HCT116 (cell line): ENCODE measurements around the gene NLN. TPM values are rescaled to one million over a fixed set of nuclear protein-coding genes. Genes with fewer than 3 reads are reported as not detected.

ENCODE experiments used
- ATAC-seq: fragments of 200-7000 bp; cut with Tn5 transposase; 2 replicates; pipeline ENCODE4 v1.9.1; 2020; ENCODE audit warnings: mild to moderate bottlenecking, moderate library complexity
- Bru-seq: library from RNA; stranded (reverse); fragments of 400-500 nt; gene quantifications from one replicate; lab custom pipeline; 2021; lab: Mats Ljungman, UMichigan
- BruChase-seq, 2 experiments: library from RNA; stranded (reverse); fragments of 400-500 nt; gene quantifications; one replicate each; lab custom pipeline; 2021; lab: Mats Ljungman, UMichigan
- BruUV-seq: library from RNA; stranded (reverse); fragments of 400-500 nt; replicated peaks from 2 replicates; lab custom pipeline; 2021; lab: Mats Ljungman, UMichigan
- CTCF ChIA-PET: fragments of 300-600 bp; sonication (Branson Sonifier 250); formaldehyde crosslinking; loops from one replicate; lab custom pipeline; 2021; ENCODE audit warnings: antibody characterized with exemption; lab: Charles Lee
- POLR2A ChIA-PET: fragments of 300-600, 350-600 bp; sonication (Branson Sonifier 250); formaldehyde crosslinking; loops from one replicate; lab custom pipeline; 2021; ENCODE audit warnings: antibody characterized with exemption; lab: Charles Lee
- RAD21 ChIA-PET, 2 experiments: fragments of 300-600 bp; sonication (Branson Sonifier 250); formaldehyde crosslinking; loops; one replicate each; lab custom pipeline; 2023; ENCODE audit warnings: low total read pairs in 2 of 2; ENCODE audit not compliant: uncharacterized antibody in 2 of 2, unreplicated experiment in 2 of 2, low non-redundant PET in 1 of 2; lab: Charles Lee
- DNase-seq: peaks from one replicate; pipeline ENCODE4 v3.0.0-alpha.2; 2010; ENCODE audit warnings: low read depth, low spot score
- H2AFZ ChIP-seq: fragments of 200-600 bp; shearing (Covaris generic), sonication (generic); 2 replicates; pipeline ENCODE4 v1.6.1; 2017; ENCODE audit warnings: low read depth, mixed run types, mixed read lengths, antibody characterized with exemption, low read length; ENCODE audit not compliant: poor library complexity, severe bottlenecking
- H3K27ac ChIP-seq: 2 replicates; pipeline ENCODE4 v1.5.1; 2012; ENCODE audit warnings: low read depth, low read length
- H3K27me3 ChIP-seq: fragments of 200-600 bp; sonication (generic); 2 replicates; pipeline ENCODE4 v1.6.1; 2016; ENCODE audit warnings: mixed run types, low read length, mixed read lengths; ENCODE audit not compliant: insufficient read depth
- H3K36me3 ChIP-seq, 2 experiments: fragments of 200-500 bp in 1 of 2; fragments of 200-600 bp in 1 of 2; sonication (Bioruptor generic) in 1 of 2; sonication (generic) in 1 of 2; 2 replicates each; pipeline versions ENCODE4 v1.5.1 to v1.6.1; 2014 to 2016; ENCODE audit warnings: low read length in 2 of 2, inconsistent platforms in 1 of 2, mixed read lengths in 1 of 2, mixed run types in 1 of 2; ENCODE audit not compliant: insufficient read depth in 2 of 2, control insufficient read depth in 1 of 2
- H3K4me1 ChIP-seq, 2 experiments: fragments of 200-600 bp in 1 of 2; sonication (generic) in 1 of 2; 2 replicates each; pipeline versions ENCODE4 v1.5.1 to v1.6.1; 2012 to 2017; ENCODE audit warnings: low read length in 2 of 2, inconsistent platforms in 1 of 2, mild to moderate bottlenecking in 1 of 2, mixed read lengths in 1 of 2, mixed run types in 1 of 2, moderate library complexity in 1 of 2; ENCODE audit not compliant: insufficient read depth in 2 of 2, control insufficient read depth in 1 of 2
- H3K4me2 ChIP-seq: fragments of 200-600 bp; sonication (generic); 2 replicates; pipeline ENCODE4 v1.6.1; 2017; ENCODE audit warnings: mixed run types, low read length, mixed read lengths
- H3K4me3 ChIP-seq, 2 experiments: fragments of 200-600 bp in 1 of 2; sonication (generic) in 1 of 2; replicated peaks in 1 of 2; 2 replicates each; pipeline ENCODE4 v1.5.1; 2011 to 2016; ENCODE audit warnings: low read length in 2 of 2, control low read depth in 1 of 2, low read depth in 1 of 2, mild to moderate bottlenecking in 1 of 2, mixed read lengths in 1 of 2, mixed run types in 1 of 2
- H3K79me2 ChIP-seq: fragments of 200-600 bp; sonication (generic); 2 replicates; pipeline ENCODE4 v1.6.1; 2017; ENCODE audit warnings: mild to moderate bottlenecking, mixed run types, low read length, moderate library complexity, mixed read lengths; ENCODE audit not compliant: insufficient read depth
- H3K9ac ChIP-seq: fragments of 200-600 bp; sonication (generic); 2 replicates; pipeline ENCODE4 v1.6.1; 2016; ENCODE audit warnings: low read length, mixed read lengths
- H3K9me2 ChIP-seq: fragments of 200-600 bp; sonication (generic), shearing (Covaris generic); 2 replicates; pipeline ENCODE4 v1.6.1; 2017; ENCODE audit warnings: mixed run types, mild to moderate bottlenecking, moderate library complexity; ENCODE audit not compliant: insufficient read depth
- H3K9me3 ChIP-seq, 2 experiments: fragments of 200-500 bp in 1 of 2; fragments of 200-600 bp in 1 of 2; sonication (Bioruptor generic) in 1 of 2; sonication (generic) in 1 of 2; 2 replicates each; pipeline ENCODE4 v1.6.1; 2014 to 2017; ENCODE audit warnings: low read length in 2 of 2, mixed read lengths in 2 of 2, inconsistent platforms in 1 of 2, low read depth in 1 of 2, mild to moderate bottlenecking in 1 of 2, mixed run types in 1 of 2, moderate library complexity in 1 of 2; ENCODE audit not compliant: control insufficient read depth in 1 of 2, insufficient read depth in 1 of 2
- H4K20me1 ChIP-seq: fragments of 200-600 bp; sonication (generic), shearing (Covaris generic); 2 replicates; pipeline ENCODE4 v1.6.1; 2017; ENCODE audit warnings: mixed run types, mild to moderate bottlenecking, moderate library complexity; ENCODE audit not compliant: insufficient read depth
- CBX3 ChIP-seq: IDR thresholded peaks from 2 replicates; pipeline ENCODE4 v1.6.1; 2012; ENCODE audit warnings: low read depth
- CEBPB ChIP-seq: IDR thresholded peaks from 2 replicates; pipeline ENCODE4 v1.6.1; 2012; ENCODE audit warnings: low read depth
- EGR1 ChIP-seq: IDR thresholded peaks from 2 replicates; pipeline ENCODE4 v1.6.1; 2012; ENCODE audit warnings: low read depth
- ELF1 ChIP-seq: IDR thresholded peaks from 2 replicates; pipeline ENCODE4 v1.6.1; 2012; ENCODE audit warnings: low read depth, borderline replicate concordance
- EZH2 ChIP-seq: fragments of 200-600 bp; sonication (generic); IDR thresholded peaks from 2 replicates; pipeline ENCODE4 v1.6.1; 2017; ENCODE audit warnings: antibody characterized with exemption, mixed run types
- EZH2phosphoT487 ChIP-seq: fragments of 200-600 bp; IDR thresholded peaks from 2 replicates; pipeline ENCODE4 v1.6.1; 2018; ENCODE audit warnings: antibody characterized with exemption, borderline replicate concordance
- FOSL1 ChIP-seq: IDR thresholded peaks from 2 replicates; pipeline ENCODE4 v1.6.1; 2012; ENCODE audit warnings: low read depth
- JUND ChIP-seq: IDR thresholded peaks from 2 replicates; pipeline ENCODE4 v1.6.1; 2012
- POLR2A ChIP-seq: IDR thresholded peaks from 2 replicates; pipeline ENCODE4 v1.7.0; 2011; ENCODE audit warnings: borderline replicate concordance; ENCODE audit not compliant: insufficient read depth, insufficient read length; ENCODE audit errors: extremely low read depth
- POLR2AphosphoS5 ChIP-seq: IDR thresholded peaks from 2 replicates; pipeline ENCODE4 v1.6.1; 2011; ENCODE audit warnings: mild to moderate bottlenecking, low read depth, low read length, moderate library complexity
- RAD21 ChIP-seq: IDR thresholded peaks from 2 replicates; pipeline ENCODE4 v1.6.1; 2012; ENCODE audit warnings: low read depth, mild to moderate bottlenecking
- SIN3A ChIP-seq: IDR thresholded peaks from 2 replicates; pipeline ENCODE4 v1.6.1; 2012; ENCODE audit warnings: low read depth
- SP1 ChIP-seq: IDR thresholded peaks from 2 replicates; pipeline ENCODE4 v1.6.1; 2012; ENCODE audit warnings: low read depth
- TCF7L2 ChIP-seq: IDR thresholded peaks from 2 replicates; pipeline ENCODE4 v1.7.0; 2011; ENCODE audit warnings: borderline replicate concordance, inconsistent platforms; ENCODE audit not compliant: insufficient read depth, insufficient read length; ENCODE audit errors: extremely low read depth
- YY1 ChIP-seq: IDR thresholded peaks from 2 replicates; pipeline ENCODE4 v1.6.1; 2011; ENCODE audit warnings: low read length, low read depth, moderate library complexity, mild to moderate bottlenecking; ENCODE audit not compliant: insufficient replicate concordance; ENCODE audit errors: extremely low read depth
- ZFX ChIP-seq: fragments of 450-650 bp; IDR thresholded peaks from 2 replicates; pipeline ENCODE4 v1.6.1; 2017
- ZNF274 ChIP-seq: fragments of 200-500 bp; sonication (Bioruptor generic); IDR thresholded peaks from 2 replicates; pipeline ENCODE4 v1.6.1; 2014; ENCODE audit warnings: mild to moderate bottlenecking, low read depth, low read length, inconsistent platforms
- intact Hi-C: fragments of 100-400 bp; cut with micrococcal nuclease; formaldehyde crosslinking; loops from 2 replicates; pipeline ENCODE4 v1.10.0; 2022
- long read RNA-seq: library from polyadenylated mRNA; unstranded; transcript quantifications from one replicate; pipeline ENCODE4 v2.0.0, GENCODE V29; 2021; ENCODE audit not compliant: unreplicated experiment
- polyA plus RNA-seq: library from polyadenylated mRNA; unstranded; fragments of >200 nt; gene quantifications from 2 replicates; pipeline ENCODE4 v1.2.1, GENCODE V29; 2012; ENCODE audit warnings: missing spikeins
- total RNA-seq: library from RNA; stranded (reverse); gene quantifications from one replicate; pipeline ENCODE4 v1.2.1, GENCODE V29; 2021; ENCODE audit not compliant: unreplicated experiment
- TF ChIP-seq, protein P1 (sequence below): IDR thresholded peaks from 2 replicates; pipeline ENCODE4 v1.6.1; 2012; ENCODE audit warnings: low read depth
- TF ChIP-seq, protein P2 (sequence below): IDR thresholded peaks from 2 replicates; pipeline ENCODE4 v1.6.1; 2012
- TF ChIP-seq, protein P3 (sequence below): IDR thresholded peaks from 2 replicates; pipeline ENCODE4 v1.6.1; 2011; ENCODE audit warnings: mild to moderate bottlenecking, low read length, moderate library complexity; ENCODE audit not compliant: insufficient replicate concordance; ENCODE audit errors: extremely low read depth

NLN gene
- total RNA-seq (67.6 TPM), Bru-seq, nascent RNA (percentile 82 among the genes with signal in this experiment), BruChase-seq, experiment 1, labeled RNA remaining after a 6-hour chase (percentile 81 among the genes with signal in this experiment), BruChase-seq, experiment 2, labeled RNA remaining after a 2-hour chase (percentile 63 among the genes with signal in this experiment)
- polyA plus RNA-seq = 15.0 and 19.4 TPM in 2 replicates
- long read RNA-seq, full-length matches to known transcripts = 165 of 215 reads
- long read RNA-seq, partial matches to known transcripts = 13 of 215 reads
- long read RNA-seq, other reads (novel, unspliced or antisense) = 37 of 215 reads

DNA sequence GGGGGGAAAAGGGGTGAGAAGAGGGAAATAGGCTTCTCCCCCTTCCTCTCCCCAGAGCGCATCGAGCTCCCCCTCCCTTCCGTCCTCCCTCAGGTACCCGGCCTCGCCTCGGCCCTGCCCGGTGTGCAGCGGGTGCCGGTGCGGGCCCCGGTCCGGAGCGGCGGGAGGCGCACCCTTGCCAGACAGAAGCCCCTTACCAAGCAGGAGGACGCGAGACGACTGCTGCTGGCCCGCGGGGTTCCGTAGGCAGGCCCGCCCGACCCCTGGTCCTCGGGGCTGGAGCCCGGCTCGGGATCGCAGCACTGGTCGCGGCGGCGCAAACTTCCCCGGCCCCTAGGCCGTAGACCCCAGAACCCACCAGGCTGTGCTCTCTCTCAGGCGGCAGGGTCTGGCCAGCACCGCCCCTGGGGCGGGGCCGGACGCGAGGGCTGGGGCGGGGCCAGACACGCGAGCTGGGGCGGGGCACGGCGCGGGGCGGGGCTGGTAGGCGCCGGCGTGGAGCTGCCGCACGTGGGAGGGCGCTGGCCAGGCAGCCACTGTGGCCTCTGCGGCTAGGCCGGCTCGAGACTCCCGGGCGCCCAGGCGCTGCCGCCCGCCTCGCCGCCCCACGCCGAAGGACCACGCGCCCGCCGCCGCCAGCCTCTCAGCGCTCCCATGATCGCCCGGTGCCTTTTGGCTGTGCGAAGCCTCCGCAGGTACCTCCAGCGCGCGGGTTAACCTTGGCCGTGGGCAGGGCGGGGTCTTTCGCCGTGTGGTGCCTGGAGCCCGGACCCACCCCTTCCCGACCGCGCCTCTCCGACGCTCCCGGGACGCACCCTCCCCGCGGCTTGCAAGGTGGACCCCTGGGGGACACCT lies at the start of gene NLN, which contains the start of gene SGTB:
Gene NLN (plus strand): TSS at position 486 of the 855 bp plus-strand sequence. CDS start 169 bp downstream, at position 655.
Gene SGTB (minus strand): TSS at position 390 of the 855 bp plus-strand sequence. CDS start 1,302 bp downstream, outside the sequence.
- Histone ChIP-seq H3K36me3 (peaks cover 0 to 2% of the 10 kb centered on the region in 2 experiments; a peak in 1 of 4 replicates), H3K4me3 (peak within 1 kb of the TSS; percentile 83 to 91), H3K27ac (peak within 1 kb of the TSS; percentile 75), H3K4me2 (peak within 1 kb of the TSS; percentile 86), H2AFZ (peak within 1 kb of the TSS; percentile 84), H3K9ac (peak within 1 kb of the TSS; percentile 90), H3K9me2 (no peaks in the 10 kb centered on the region), H3K79me2 (peaks cover 43% of the 10 kb centered on the region), H4K20me1 (no peaks in the 10 kb centered on the region), H3K27me3 (no peaks in the 10 kb centered on the region), H3K9me3 (no peaks in the 10 kb centered on the region), H3K4me1 (peaks cover 5 to 22% of the 10 kb centered on the region in 2 experiments; a peak in 3 of 4 replicates)
- DNase-seq = peak; percentile 37
- ChIA-PET POLR2A (interaction anchor here (0.5 kb wide), 1 partner anchor 85 kb away, joined by 4 read pairs; no protein-coding TSS in a partner anchor), RAD21 (no interaction called here), CTCF (no interaction called here)
- intact Hi-C loops = loop anchor here (2.0 to 5.0 kb wide), 3 partner anchors 205 to 485 kb away; partner anchors contain the start of genes ERBIN and SREK1
- BruUV-seq = no TSS peak
- peak; percentile 93 for ATAC-seq
- TF ChIP-seq CBX3 (no peak), POLR2AphosphoS5 (peak; percentile 78), SIN3A (peak; percentile 2), RAD21 (no peak), JUND (no peak), ZNF274 (no peak), FOSL1 (no peak), EZH2phosphoT487 (no peak), ELF1 (no peak), EGR1 (no peak), POLR2A (no peak), ZFX (peak; percentile 68), YY1 (no peak), EZH2 (no peak), TCF7L2 (no peak), CEBPB (no peak), SP1 (no peak)
- TF ChIP-seq, protein P1, sequence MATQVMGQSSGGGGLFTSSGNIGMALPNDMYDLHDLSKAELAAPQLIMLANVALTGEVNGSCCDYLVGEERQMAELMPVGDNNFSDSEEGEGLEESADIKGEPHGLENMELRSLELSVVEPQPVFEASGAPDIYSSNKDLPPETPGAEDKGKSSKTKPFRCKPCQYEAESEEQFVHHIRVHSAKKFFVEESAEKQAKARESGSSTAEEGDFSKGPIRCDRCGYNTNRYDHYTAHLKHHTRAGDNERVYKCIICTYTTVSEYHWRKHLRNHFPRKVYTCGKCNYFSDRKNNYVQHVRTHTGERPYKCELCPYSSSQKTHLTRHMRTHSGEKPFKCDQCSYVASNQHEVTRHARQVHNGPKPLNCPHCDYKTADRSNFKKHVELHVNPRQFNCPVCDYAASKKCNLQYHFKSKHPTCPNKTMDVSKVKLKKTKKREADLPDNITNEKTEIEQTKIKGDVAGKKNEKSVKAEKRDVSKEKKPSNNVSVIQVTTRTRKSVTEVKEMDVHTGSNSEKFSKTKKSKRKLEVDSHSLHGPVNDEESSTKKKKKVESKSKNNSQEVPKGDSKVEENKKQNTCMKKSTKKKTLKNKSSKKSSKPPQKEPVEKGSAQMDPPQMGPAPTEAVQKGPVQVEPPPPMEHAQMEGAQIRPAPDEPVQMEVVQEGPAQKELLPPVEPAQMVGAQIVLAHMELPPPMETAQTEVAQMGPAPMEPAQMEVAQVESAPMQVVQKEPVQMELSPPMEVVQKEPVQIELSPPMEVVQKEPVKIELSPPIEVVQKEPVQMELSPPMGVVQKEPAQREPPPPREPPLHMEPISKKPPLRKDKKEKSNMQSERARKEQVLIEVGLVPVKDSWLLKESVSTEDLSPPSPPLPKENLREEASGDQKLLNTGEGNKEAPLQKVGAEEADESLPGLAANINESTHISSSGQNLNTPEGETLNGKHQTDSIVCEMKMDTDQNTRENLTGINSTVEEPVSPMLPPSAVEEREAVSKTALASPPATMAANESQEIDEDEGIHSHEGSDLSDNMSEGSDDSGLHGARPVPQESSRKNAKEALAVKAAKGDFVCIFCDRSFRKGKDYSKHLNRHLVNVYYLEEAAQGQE = no peak
- TF ChIP-seq, protein P2, sequence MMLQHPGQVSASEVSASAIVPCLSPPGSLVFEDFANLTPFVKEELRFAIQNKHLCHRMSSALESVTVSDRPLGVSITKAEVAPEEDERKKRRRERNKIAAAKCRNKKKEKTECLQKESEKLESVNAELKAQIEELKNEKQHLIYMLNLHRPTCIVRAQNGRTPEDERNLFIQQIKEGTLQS = no peak
- TF ChIP-seq, protein P3, sequence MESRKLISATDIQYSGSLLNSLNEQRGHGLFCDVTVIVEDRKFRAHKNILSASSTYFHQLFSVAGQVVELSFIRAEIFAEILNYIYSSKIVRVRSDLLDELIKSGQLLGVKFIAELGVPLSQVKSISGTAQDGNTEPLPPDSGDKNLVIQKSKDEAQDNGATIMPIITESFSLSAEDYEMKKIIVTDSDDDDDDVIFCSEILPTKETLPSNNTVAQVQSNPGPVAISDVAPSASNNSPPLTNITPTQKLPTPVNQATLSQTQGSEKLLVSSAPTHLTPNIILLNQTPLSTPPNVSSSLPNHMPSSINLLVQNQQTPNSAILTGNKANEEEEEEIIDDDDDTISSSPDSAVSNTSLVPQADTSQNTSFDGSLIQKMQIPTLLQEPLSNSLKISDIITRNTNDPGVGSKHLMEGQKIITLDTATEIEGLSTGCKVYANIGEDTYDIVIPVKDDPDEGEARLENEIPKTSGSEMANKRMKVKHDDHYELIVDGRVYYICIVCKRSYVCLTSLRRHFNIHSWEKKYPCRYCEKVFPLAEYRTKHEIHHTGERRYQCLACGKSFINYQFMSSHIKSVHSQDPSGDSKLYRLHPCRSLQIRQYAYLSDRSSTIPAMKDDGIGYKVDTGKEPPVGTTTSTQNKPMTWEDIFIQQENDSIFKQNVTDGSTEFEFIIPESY = no peak
